Neutrophil (primary cell): ENCODE data around the gene LIPN.

ENCODE experiments used
- H3K27ac ChIP-seq: fragments of 200-600 bp; sonication (generic); 2 replicates; pipeline ENCODE4 v1.5.1; 2016; ENCODE audit warnings: mild to moderate bottlenecking, moderate library complexity
- H3K27me3 ChIP-seq: fragments of 200-600 bp; sonication (generic); 2 replicates; pipeline ENCODE4 v1.6.0; 2016; ENCODE audit warnings: mild to moderate bottlenecking
- H3K36me3 ChIP-seq: fragments of 200-600 bp; sonication (generic); 2 replicates; pipeline ENCODE4 v1.5.1; 2017
- H3K4me1 ChIP-seq, 2 experiments: fragments of 200-600 bp in 1 of 2; sonication (generic) in 1 of 2; 1 replicate in 1 of 2; 2 replicates in 1 of 2; pipeline versions ENCODE4 v1.5.1 to v1.6.1; 2013 to 2016; ENCODE audit warnings: low read depth in 1 of 2, low read length in 1 of 2, mild to moderate bottlenecking in 1 of 2, moderate library complexity in 1 of 2; ENCODE audit not compliant: control insufficient read depth in 1 of 2, insufficient read depth in 1 of 2
- H3K4me3 ChIP-seq, 2 experiments: fragments of 200-600 bp in 1 of 2; sonication (generic) in 1 of 2; 1 replicate in 1 of 2; 2 replicates in 1 of 2; pipeline ENCODE4 v1.5.1; 2013 to 2016; ENCODE audit warnings: low read depth in 1 of 2, low read length in 1 of 2, mild to moderate bottlenecking in 1 of 2, moderate library complexity in 1 of 2
- H3K9me3 ChIP-seq: fragments of 200-600 bp; sonication (generic); 2 replicates; pipeline ENCODE4 v1.5.1; 2016
- CTCF ChIP-seq: fragments of 200-600 bp; sonication (generic); IDR thresholded peaks from 2 replicates; pipeline ENCODE4 v1.5.1; 2016; ENCODE audit warnings: antibody characterized with exemption

Gene LIPN

DNA sequence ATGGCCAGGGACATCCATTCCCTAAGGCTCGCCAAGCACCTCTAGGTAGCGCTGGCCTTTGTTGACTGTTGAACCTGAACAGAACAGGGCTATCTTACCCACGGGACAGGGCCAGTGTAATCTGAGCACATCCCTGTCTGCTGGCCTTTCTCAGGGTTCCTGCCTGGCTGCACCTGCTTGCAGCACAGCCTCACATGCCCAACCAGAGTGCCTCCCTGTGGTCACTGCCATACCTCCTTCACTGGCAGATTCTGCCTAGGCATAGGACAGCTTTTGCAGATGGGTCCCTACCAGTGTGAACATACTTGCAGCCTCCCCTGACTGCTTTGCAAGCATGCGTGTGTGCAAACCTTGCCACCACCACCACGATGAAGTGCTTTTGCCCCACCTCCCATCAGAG lies 15.8 kb upstream of the LIPN start:
- H3K9me3 ChIP-seq, result no peaks in the 10 kb centered on the region
- H3K27ac ChIP-seq, result no peak overlapping the region
- H3K36me3 ChIP-seq, result no peaks in the 10 kb centered on the region
- no peaks in the 10 kb centered on the region for H3K27me3 ChIP-seq
- H3K4me3 ChIP-seq, result no peak overlapping the region
- no peak for TF ChIP-seq CTCF
- no peaks in the 10 kb centered on the region for H3K4me1 ChIP-seq

DNA sequence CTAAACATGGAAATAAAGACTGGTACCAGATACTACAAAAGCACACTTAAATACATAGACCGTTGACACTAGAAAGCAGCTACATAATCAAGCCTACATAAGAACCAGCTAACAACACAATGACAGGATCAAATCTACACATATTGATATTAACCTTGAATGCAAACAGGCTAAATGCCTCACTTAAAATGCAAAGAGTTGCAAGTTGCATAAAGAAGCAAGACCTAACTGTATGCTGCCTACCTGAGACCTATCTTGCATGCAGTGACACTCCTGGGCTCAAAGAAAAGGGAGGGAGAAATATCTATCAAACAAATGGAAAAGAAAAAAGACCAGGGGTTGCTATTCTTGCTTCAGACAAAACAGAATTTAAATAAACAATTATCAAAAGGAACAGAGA lies 14.2 kb upstream of the LIPN start:
- H3K9me3 ChIP-seq, result no peaks in the 10 kb centered on the region
- H3K27me3 ChIP-seq, result no peaks in the 10 kb centered on the region
- H3K27ac ChIP-seq, result no peak overlapping the region
- no peak overlapping the region for H3K4me3 ChIP-seq
- no peaks in the 10 kb centered on the region for H3K36me3 ChIP-seq
- H3K4me1 ChIP-seq, result no peaks in the 10 kb centered on the region
- TF ChIP-seq CTCF, result no peak

DNA sequence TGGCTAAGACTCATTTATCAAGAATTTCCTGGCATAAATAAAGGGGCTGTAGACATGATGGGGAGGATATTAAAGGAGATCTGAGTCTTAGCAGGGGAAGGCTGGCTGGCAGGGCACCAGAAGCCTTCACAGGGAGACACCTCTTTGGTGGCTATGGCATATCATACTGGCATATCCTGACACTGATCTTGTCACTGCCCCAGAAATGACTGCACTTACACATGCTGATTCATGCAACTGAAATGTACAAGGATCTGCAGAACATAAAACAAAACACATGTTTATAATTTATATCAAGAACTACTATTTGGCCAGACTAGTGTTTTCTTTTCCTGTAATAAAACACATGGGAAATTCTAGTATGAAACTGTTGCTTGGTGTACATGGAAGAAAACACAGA lies 5.5 kb upstream of the LIPN start:
- Histone ChIP-seq H3K4me1 (peaks cover 5 to 6% of the 10 kb centered on the region in 2 experiments), H3K36me3 (no peaks in the 10 kb centered on the region), H3K9me3 (no peaks in the 10 kb centered on the region), H3K27me3 (no peaks in the 10 kb centered on the region), H3K4me3 (no peak overlapping the region), H3K27ac (no peak overlapping the region)
- TF ChIP-seq CTCF, result no peak

DNA sequence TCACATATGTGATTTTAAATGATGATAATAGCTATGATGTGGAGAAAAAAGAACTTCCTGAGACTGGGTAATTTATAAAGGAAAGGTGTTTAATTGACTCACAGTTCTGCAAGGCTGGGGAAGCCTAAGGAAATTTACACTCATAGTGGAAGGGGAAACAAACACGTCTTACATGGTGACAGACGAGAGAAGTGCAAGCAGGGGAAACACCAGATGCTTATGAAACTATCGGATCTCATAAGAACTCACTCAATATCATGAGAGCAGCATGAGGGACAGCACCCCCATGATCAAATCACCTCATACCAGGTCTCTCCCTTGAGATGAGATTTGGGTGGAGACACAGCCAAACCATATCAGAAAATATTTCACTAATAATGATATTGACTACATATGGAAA lies 4.1 kb upstream of the LIPN start:
- Histone ChIP-seq H3K9me3 (no peaks in the 10 kb centered on the region), H3K4me3 (no peak overlapping the region), H3K4me1 (peaks cover 19 to 21% of the 10 kb centered on the region in 2 experiments), H3K27ac (no peak overlapping the region), H3K27me3 (no peaks in the 10 kb centered on the region), H3K36me3 (no peaks in the 10 kb centered on the region)
- no peak for TF ChIP-seq CTCF

- no peak for TF ChIP-seq CTCF
- H3K4me1 ChIP-seq, result peaks cover 27% of the 10 kb centered on the region in 2 experiments
- no peaks in the 10 kb centered on the region for H3K9me3 ChIP-seq
- no peak overlapping the region for H3K27ac ChIP-seq
- H3K4me3 ChIP-seq, result no peak overlapping the region
- H3K27me3 ChIP-seq, result no peaks in the 10 kb centered on the region
- no peaks in the 10 kb centered on the region for H3K36me3 ChIP-seq
These were observed 3.2 kb upstream of the LIPN start for GRCh38 chr10:88756660-88757059.

DNA sequence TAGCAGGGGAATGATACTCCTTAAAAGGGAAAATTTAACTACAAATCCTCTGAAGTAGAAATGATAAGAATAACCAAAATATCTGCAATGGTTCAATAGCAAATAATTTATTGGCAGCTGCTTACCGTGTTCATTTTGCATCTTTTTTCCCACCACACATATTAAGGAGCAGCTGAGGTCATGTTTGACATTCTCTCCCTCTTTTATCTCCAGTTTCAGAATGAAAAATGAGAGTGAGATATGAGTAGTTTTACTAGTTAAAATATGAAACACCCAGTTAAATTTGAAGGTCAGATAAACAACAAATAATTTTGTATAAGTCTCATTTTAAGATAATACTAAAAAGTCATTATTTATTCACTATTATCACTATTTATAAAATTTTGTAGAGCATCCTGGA lies 3.1 kb downstream of the LIPN start:
- H3K36me3 ChIP-seq, result peaks cover 41% of the 10 kb centered on the region
- TF ChIP-seq CTCF, result no peak
- peaks cover 38 to 60% of the 10 kb centered on the region in 2 experiments for H3K4me1 ChIP-seq
- no peak overlapping the region for H3K4me3 ChIP-seq
- no peak overlapping the region for H3K27ac ChIP-seq
- H3K9me3 ChIP-seq, result no peaks in the 10 kb centered on the region
- H3K27me3 ChIP-seq, result no peaks in the 10 kb centered on the region
